Spleen (tissue), 7 donors: ENCODE measurements around the gene LRRC3.

Experiments used
- CTCF ChIP-seq, 11 experiments: fragments of 200-600 bp in 7 of 11; fragments of 450-650 bp in 4 of 11; sonication (generic) in 4 of 11; IDR thresholded peaks in 8 of 11; conservative IDR thresholded peaks in 3 of 11; 1 replicate in 7 of 11; 2 replicates in 4 of 11; pipeline versions ENCODE4 v1.4.0 to v1.8.0; 2016 to 2021; ENCODE audit warnings: antibody characterized with exemption in 11 of 11, inconsistent platforms in 4 of 11, mild to moderate bottlenecking in 1 of 11
- POLR2A ChIP-seq, 3 donors: fragments of 450-650 bp; IDR thresholded peaks; one replicate each; pipeline ENCODE4 v1.5.1; 2017; ENCODE audit warnings: antibody characterized with exemption in 3 of 3, mild to moderate bottlenecking in 1 of 3
- donor health status: DM: no; HTN: no; CAD: no; lungs with moderate emphysema.
- donor health status: DM: no; HTN: no; CAD: no.
- donor health status: DM: no; HTN: no; CAD: no.

GRCh38 chr21:44503901-44504399 is 48.6 kb downstream of the LRRC3 start:
- TF ChIP-seq CTCF (IDR thresholded peaks at IDR 0.05 in 8 of 11, conservative IDR thresholded peaks at IDR 0.05 in 3 of 11) (no peak), POLR2A (IDR thresholded peaks at IDR 0.05) (no peak)
